HepG2 (cell line): ENCODE data around the gene INPP5E. TPM values are rescaled to one million over a fixed set of nuclear protein-coding genes. Genes with fewer than 3 reads are reported as not detected.

Source experiments
- E2F2 ChIP-seq: sonication (generic); formaldehyde crosslinking; IDR thresholded peaks from 2 replicates; pipeline ENCODE4 v1.4.0; 2020; ENCODE audit warnings: missing genetic modification reagents, borderline replicate concordance
- PBX2 ChIP-seq: IDR thresholded peaks from 2 replicates; pipeline ENCODE4 v1.6.1; 2016; ENCODE audit warnings: control low read depth
- RFXANK ChIP-seq: IDR thresholded peaks from 2 replicates; pipeline ENCODE4 v1.6.1; 2016
- SMC3 ChIP-seq: IDR thresholded peaks from 2 replicates; pipeline ENCODE4 v1.6.1; 2011; ENCODE audit warnings: low read length, improper control_type of control experiment
- TFE3 ChIP-seq: IDR thresholded peaks from 2 replicates; pipeline ENCODE4 v1.6.1; 2016
- ZNF121 ChIP-seq: sonication (generic); formaldehyde crosslinking; IDR thresholded peaks from 2 replicates; pipeline ENCODE4 v1.5.0; 2020; ENCODE audit warnings: mild to moderate bottlenecking, missing genetic modification reagents
- ZNF18 ChIP-seq: sonication (generic); formaldehyde crosslinking; IDR thresholded peaks from 2 replicates; pipeline ENCODE4 v1.8.0; 2022; ENCODE audit warnings: mild to moderate bottlenecking, missing genetic modification reagents; ENCODE audit not compliant: insufficient replicate concordance
- polyA plus RNA-seq, 8 experiments: library from polyadenylated mRNA; depleted of rRNA in 3 of 8; stranded (reverse) in 7 of 8; unstranded in 1 of 8; fragments of >200 nt; fragmentation: Illumina TruSeq in 4 of 8; extraction: Trizol in 4 of 8; gene quantifications; 2 replicates each; pipeline versions ENCODE4 v1.2.1 to v1.2.3, GENCODE V29; 2011 to 2016; ENCODE audit warnings: low read depth in 4 of 8, missing spikeins in 1 of 8, mixed read lengths in 1 of 8; ENCODE audit not compliant: insufficient read depth in 1 of 8
- total RNA-seq, 5 experiments: library from RNA; depleted of rRNA; stranded (reverse); fragments of >200 nt; fragmentation: Illumina TruSeq; extraction: Trizol; gene quantifications; 2 replicates each; pipeline ENCODE4 v1.2.3, GENCODE V29; 2016; ENCODE audit warnings: low read depth in 1 of 5
- TF ChIP-seq, protein P1 (sequence below): sonication (generic); formaldehyde crosslinking; IDR thresholded peaks from one replicate; pipeline ENCODE4 v1.5.1; 2020; ENCODE audit warnings: mild to moderate bottlenecking, missing genetic modification reagents; ENCODE audit errors: not compliant biosample characterization
- TF ChIP-seq, protein P2 (sequence below): sonication (generic); formaldehyde crosslinking; IDR thresholded peaks from 2 replicates; pipeline ENCODE4 v1.5.0; 2020; ENCODE audit warnings: missing genetic modification reagents
- TF ChIP-seq, protein P3 (sequence below): fragments of 450-650 bp; IDR thresholded peaks from 2 replicates; pipeline ENCODE4 v1.6.1; 2016

Gene INPP5E
- total and polyA plus RNA-seq, 2 of the 13 experiments (the other 11 are each of a cell fraction or from before 2014, with no cell fraction given) = 5.5 TPM

- TF ChIP-seq, protein P1, sequence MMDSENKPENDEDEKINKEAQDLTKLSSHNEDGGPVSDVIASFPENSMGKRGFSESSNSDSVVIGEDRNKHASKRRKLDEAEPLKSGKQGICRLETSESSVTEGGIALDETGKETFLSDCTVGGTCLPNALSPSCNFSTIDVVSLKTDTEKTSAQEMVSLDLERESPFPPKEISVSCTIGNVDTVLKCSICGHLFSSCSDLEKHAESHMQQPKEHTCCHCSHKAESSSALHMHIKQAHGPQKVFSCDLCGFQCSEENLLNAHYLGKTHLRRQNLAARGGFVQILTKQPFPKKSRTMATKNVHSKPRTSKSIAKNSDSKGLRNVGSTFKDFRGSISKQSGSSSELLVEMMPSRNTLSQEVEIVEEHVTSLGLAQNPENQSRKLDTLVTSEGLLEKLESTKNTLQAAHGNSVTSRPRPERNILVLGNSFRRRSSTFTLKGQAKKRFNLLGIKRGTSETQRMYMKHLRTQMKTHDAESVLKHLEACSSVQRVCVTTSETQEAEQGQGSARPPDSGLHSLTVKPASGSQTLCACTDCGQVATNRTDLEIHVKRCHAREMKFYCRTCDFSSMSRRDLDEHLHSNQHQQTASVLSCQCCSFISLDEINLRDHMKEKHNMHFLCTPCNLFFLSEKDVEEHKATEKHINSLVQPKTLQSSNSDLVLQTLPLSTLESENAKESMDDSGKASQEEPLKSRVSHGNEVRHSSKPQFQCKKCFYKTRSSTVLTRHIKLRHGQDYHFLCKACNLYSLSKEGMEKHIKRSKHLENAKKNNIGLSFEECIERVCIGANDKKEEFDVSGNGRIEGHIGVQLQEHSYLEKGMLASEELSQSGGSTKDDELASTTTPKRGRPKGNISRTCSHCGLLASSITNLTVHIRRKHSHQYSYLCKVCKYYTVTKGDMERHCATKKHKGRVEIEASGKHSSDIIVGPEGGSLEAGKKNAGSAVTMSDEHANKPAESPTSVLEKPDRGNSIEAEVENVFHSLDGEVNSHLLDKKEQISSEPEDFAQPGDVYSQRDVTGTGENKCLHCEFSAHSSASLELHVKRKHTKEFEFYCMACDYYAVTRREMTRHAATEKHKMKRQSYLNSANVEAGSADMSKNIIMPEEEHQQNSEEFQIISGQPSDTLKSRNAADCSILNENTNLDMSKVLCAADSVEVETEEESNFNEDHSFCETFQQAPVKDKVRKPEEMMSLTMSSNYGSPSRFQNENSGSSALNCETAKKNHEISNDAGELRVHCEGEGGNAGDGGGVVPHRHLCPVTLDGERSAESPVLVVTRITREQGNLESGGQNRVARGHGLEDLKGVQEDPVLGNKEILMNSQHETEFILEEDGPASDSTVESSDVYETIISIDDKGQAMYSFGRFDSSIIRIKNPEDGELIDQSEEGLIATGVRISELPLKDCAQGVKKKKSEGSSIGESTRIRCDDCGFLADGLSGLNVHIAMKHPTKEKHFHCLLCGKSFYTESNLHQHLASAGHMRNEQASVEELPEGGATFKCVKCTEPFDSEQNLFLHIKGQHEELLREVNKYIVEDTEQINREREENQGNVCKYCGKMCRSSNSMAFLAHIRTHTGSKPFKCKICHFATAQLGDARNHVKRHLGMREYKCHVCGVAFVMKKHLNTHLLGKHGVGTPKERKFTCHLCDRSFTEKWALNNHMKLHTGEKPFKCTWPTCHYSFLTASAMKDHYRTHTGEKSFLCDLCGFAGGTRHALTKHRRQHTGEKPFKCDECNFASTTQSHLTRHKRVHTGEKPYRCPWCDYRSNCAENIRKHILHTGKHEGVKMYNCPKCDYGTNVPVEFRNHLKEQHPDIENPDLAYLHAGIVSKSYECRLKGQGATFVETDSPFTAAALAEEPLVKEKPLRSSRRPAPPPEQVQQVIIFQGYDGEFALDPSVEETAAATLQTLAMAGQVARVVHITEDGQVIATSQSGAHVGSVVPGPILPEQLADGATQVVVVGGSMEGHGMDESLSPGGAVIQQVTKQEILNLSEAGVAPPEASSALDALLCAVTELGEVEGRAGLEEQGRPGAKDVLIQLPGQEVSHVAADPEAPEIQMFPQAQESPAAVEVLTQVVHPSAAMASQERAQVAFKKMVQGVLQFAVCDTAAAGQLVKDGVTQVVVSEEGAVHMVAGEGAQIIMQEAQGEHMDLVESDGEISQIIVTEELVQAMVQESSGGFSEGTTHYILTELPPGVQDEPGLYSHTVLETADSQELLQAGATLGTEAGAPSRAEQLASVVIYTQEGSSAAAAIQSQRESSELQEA (CRISPR knock-in tag) = peak; percentile 68
- TF ChIP-seq, protein P2, sequence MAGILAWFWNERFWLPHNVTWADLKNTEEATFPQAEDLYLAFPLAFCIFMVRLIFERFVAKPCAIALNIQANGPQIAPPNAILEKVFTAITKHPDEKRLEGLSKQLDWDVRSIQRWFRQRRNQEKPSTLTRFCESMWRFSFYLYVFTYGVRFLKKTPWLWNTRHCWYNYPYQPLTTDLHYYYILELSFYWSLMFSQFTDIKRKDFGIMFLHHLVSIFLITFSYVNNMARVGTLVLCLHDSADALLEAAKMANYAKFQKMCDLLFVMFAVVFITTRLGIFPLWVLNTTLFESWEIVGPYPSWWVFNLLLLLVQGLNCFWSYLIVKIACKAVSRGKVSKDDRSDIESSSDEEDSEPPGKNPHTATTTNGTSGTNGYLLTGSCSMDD (CRISPR knock-in tag) = peak; percentile 39; the same call in 1 of the 2 replicates
- TF ChIP-seq E2F2 (CRISPR knock-in tag) = no peak
- TF ChIP-seq, protein P3, sequence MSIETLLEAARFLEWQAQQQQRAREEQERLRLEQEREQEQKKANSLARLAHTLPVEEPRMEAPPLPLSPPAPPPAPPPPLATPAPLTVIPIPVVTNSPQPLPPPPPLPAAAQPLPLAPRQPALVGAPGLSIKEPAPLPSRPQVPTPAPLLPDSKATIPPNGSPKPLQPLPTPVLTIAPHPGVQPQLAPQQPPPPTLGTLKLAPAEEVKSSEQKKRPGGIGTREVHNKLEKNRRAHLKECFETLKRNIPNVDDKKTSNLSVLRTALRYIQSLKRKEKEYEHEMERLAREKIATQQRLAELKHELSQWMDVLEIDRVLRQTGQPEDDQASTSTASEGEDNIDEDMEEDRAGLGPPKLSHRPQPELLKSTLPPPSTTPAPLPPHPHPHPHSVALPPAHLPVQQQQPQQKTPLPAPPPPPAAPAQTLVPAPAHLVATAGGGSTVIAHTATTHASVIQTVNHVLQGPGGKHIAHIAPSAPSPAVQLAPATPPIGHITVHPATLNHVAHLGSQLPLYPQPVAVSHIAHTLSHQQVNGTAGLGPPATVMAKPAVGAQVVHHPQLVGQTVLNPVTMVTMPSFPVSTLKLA = peak; percentile 23; the same call in 1 of the 2 replicates
- TF ChIP-seq RFXANK (CRISPR knock-in tag) = 0 out of 2 replicates have a peak, but pooled peaks have one; percentile 18
- no peak for TF ChIP-seq SMC3
- no peak for TF ChIP-seq PBX2 (CRISPR knock-in tag)
- TF ChIP-seq ZNF121 (CRISPR knock-in tag) = no peak
- TF ChIP-seq TFE3 (CRISPR knock-in tag) = peak; percentile 20; the same call in 1 of the 2 replicates
- no peak for TF ChIP-seq ZNF18
Measured at GRCh38 chr9:136484153-136485048, 44.8 kb upstream of the INPP5E start (continued).
